ENCODE measurements around the gene NCKAP5. TPM values are rescaled to one million over a fixed set of nuclear protein-coding genes. Genes with fewer than 3 reads are reported as not detected.

NCKAP5 gene
- total RNA-seq, 1 experiment from 2014 or later: not detected

GRCh38 chr2:133541376-133541775 is 26.9 kb downstream of the NCKAP5 start:
- H3K9me3 Mint-ChIP-seq (ENCODE audit: unreplicated experiment): peaks cover 3% of the 10 kb centered on the region
- intact Hi-C loops (cut with micrococcal nuclease): no loop called here
- H3K27me3 Mint-ChIP-seq (ENCODE audit: insufficient read depth, unreplicated experiment): no peaks in the 10 kb centered on the region
- ChIA-PET POLR2A (no interaction called here), CTCF (interaction anchor here (0.6 to 0.7 kb wide), 2 partner anchors 39 to 58 kb away, joined by 3 to 4 read pairs; no protein-coding TSS in a partner anchor)
- no peaks in the 10 kb centered on the region for H3K36me3 Mint-ChIP-seq (ENCODE audit: insufficient read depth, unreplicated experiment)
- no peak for DNase-seq (ENCODE audit: unreplicated experiment)
- H3K4me1 Mint-ChIP-seq (ENCODE audit: insufficient read depth, unreplicated experiment): no peaks in the 10 kb centered on the region
- no peak overlapping the region for H3K4me3 Mint-ChIP-seq (ENCODE audit: unreplicated experiment)
- BruUV-seq (replicated peaks): no TSS peak
- no peak overlapping the region for H3K27ac Mint-ChIP-seq (ENCODE audit: low read depth, unreplicated experiment)
- TF ChIP-seq, protein P1, sequence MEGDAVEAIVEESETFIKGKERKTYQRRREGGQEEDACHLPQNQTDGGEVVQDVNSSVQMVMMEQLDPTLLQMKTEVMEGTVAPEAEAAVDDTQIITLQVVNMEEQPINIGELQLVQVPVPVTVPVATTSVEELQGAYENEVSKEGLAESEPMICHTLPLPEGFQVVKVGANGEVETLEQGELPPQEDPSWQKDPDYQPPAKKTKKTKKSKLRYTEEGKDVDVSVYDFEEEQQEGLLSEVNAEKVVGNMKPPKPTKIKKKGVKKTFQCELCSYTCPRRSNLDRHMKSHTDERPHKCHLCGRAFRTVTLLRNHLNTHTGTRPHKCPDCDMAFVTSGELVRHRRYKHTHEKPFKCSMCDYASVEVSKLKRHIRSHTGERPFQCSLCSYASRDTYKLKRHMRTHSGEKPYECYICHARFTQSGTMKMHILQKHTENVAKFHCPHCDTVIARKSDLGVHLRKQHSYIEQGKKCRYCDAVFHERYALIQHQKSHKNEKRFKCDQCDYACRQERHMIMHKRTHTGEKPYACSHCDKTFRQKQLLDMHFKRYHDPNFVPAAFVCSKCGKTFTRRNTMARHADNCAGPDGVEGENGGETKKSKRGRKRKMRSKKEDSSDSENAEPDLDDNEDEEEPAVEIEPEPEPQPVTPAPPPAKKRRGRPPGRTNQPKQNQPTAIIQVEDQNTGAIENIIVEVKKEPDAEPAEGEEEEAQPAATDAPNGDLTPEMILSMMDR (IDR thresholded peaks at IDR 0.05; ENCODE audit: unreplicated experiment): no peak

- POLR2A ChIA-PET: no interaction called here
- Mint-ChIP-seq H3K27me3 (ENCODE audit: insufficient read depth, unreplicated experiment) (no peaks in the 10 kb centered on the region), H3K4me3 (ENCODE audit: unreplicated experiment) (no peak overlapping the region), H3K36me3 (ENCODE audit: insufficient read depth, unreplicated experiment) (no peaks in the 10 kb centered on the region), H3K27ac (ENCODE audit: low read depth, unreplicated experiment) (no peak overlapping the region), H3K4me1 (ENCODE audit: insufficient read depth, unreplicated experiment) (peaks cover 10% of the 10 kb centered on the region), H3K9me3 (ENCODE audit: unreplicated experiment) (peaks cover 9% of the 10 kb centered on the region)
- TF ChIP-seq, protein P1 (IDR thresholded peaks at IDR 0.05; ENCODE audit: unreplicated experiment): peak; percentile 3
- CTCF ChIA-PET: interaction anchor here (1.0 kb wide), 1 partner anchor 10 kb away, joined by 5 read pairs; no protein-coding TSS in a partner anchor
- peak; percentile 14 for DNase-seq (ENCODE audit: unreplicated experiment)
- intact Hi-C loops (cut with micrococcal nuclease): no loop called here
- no TSS peak for BruUV-seq (replicated peaks)
Observed at GRCh38 chr2:133532919-133533318, 35.3 kb downstream of the NCKAP5 start.

DNA sequence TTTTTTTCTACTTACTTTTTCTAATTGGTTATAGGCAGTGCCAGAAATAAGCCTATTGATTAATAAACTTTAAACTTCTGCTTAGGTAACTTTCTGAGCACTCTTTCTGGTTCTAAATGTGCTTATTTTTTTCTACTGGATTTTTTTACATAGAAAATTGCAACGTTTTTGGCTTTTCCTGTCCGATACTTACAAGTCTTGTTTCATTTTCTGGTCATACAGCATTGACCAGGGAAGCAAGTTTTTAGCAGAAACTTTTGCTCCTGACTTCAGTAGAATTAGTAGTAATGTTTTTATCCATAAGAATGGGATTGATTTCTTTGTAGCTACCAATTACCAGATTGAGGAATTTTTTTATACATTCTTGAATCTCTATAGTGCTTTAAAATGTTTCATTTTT is 36.9 kb downstream of the NCKAP5 start:
- POLR2A ChIA-PET: no interaction called here
- CTCF ChIA-PET: interaction anchor here (0.6 kb wide), 1 partner anchor 249 kb away, joined by 3 read pairs; no protein-coding TSS in a partner anchor
- Mint-ChIP-seq H3K9me3 (ENCODE audit: unreplicated experiment) (peaks cover 6% of the 10 kb centered on the region), H3K27me3 (ENCODE audit: insufficient read depth, unreplicated experiment) (no peaks in the 10 kb centered on the region), H3K4me3 (ENCODE audit: unreplicated experiment) (no peak overlapping the region), H3K36me3 (ENCODE audit: insufficient read depth, unreplicated experiment) (no peaks in the 10 kb centered on the region), H3K27ac (ENCODE audit: low read depth, unreplicated experiment) (no peak overlapping the region), H3K4me1 (ENCODE audit: insufficient read depth, unreplicated experiment) (peaks cover 10% of the 10 kb centered on the region)
- no peak for DNase-seq (ENCODE audit: unreplicated experiment)
- BruUV-seq (replicated peaks): no TSS peak
- intact Hi-C loops (cut with micrococcal nuclease): no loop called here
- TF ChIP-seq, protein P1 (IDR thresholded peaks at IDR 0.05; ENCODE audit: unreplicated experiment): no peak

GRCh38 chr2:133530645-133531044 is 37.6 kb downstream of the NCKAP5 start:
- H3K36me3 Mint-ChIP-seq (ENCODE audit: insufficient read depth, unreplicated experiment): no peaks in the 10 kb centered on the region
- ChIA-PET CTCF (interaction anchor here (1.1 to 3.0 kb wide), 6 partner anchors 11 to 313 kb away, joined by 3 to 15 read pairs (median 3); no protein-coding TSS in a partner anchor), POLR2A (no interaction called here)
- no TSS peak for BruUV-seq (replicated peaks)
- no peaks in the 10 kb centered on the region for H3K27me3 Mint-ChIP-seq (ENCODE audit: insufficient read depth, unreplicated experiment)
- intact Hi-C loops (cut with micrococcal nuclease): no loop called here
- H3K27ac Mint-ChIP-seq (ENCODE audit: low read depth, unreplicated experiment): no peak overlapping the region
- H3K9me3 Mint-ChIP-seq (ENCODE audit: unreplicated experiment): no peaks in the 10 kb centered on the region
- H3K4me3 Mint-ChIP-seq (ENCODE audit: unreplicated experiment): no peak overlapping the region
- TF ChIP-seq, protein P1 (IDR thresholded peaks at IDR 0.05; ENCODE audit: unreplicated experiment): no peak
- DNase-seq (ENCODE audit: unreplicated experiment): no peak
- peaks cover 10% of the 10 kb centered on the region for H3K4me1 Mint-ChIP-seq (ENCODE audit: insufficient read depth, unreplicated experiment)

Measured in MCF 10A (cell line).